Measurements from ENCODE around the gene EML6. TPM values are rescaled to one million over a fixed set of nuclear protein-coding genes. Genes with fewer than 3 reads are reported as not detected.
A peak's percentile ranks its signal among the peaks of the same experiment; 100 is the strongest.
"Not testable (repeated sequence)": the region's sequence is repeated elsewhere in the genome, so short reads cannot be mapped to it uniquely, and the experiment has no call there.

EML6 gene
- total RNA-seq, 6 donors from 2014 or later = 1.5 to 7.3 (median 4.0) TPM

DNA sequence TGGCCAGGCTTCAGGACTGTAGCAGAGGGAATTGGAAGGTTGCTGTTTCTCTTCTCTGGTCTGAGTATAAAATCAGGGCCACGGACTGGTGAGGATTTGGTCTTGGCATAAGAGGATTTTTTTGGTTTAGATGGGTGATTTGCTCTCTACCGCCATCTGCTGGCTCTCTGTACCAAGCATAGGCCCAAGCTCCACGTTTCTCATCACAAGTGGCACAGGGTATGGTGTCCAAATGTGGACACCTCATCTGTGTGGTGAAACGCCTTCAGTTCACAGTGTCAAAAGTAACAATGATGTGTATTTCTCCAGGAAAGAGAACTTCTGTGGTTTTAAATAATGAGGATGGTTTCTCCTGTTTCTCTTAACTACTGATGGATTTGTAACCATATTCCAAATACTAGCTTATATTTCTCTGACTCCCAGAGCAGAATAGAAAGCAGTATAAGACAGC lies 115.1 kb downstream of the EML6 start:
- no peak overlapping the region for H3K27ac ChIP-seq
- H3K27me3 ChIP-seq = no peaks in the 10 kb centered on the region
- ATAC-seq (ENCODE audit: low FRiP score in 2 of 2) (peak; percentile 80 to 91), DNase-seq (peak in 1 of 2 donors; percentile 53)
- no peaks in the 10 kb centered on the region for H3K36me3 ChIP-seq
- no peaks in the 10 kb centered on the region for H3K9me3 ChIP-seq
- whole genome bisulfite sequencing, 2 donors = 7 to 9% methylated on average over 4 of the region's 4 CpGs
- no peak overlapping the region for H3K4me3 ChIP-seq
- no peaks in the 10 kb centered on the region for H3K4me1 ChIP-seq
- TF ChIP-seq, protein P1, sequence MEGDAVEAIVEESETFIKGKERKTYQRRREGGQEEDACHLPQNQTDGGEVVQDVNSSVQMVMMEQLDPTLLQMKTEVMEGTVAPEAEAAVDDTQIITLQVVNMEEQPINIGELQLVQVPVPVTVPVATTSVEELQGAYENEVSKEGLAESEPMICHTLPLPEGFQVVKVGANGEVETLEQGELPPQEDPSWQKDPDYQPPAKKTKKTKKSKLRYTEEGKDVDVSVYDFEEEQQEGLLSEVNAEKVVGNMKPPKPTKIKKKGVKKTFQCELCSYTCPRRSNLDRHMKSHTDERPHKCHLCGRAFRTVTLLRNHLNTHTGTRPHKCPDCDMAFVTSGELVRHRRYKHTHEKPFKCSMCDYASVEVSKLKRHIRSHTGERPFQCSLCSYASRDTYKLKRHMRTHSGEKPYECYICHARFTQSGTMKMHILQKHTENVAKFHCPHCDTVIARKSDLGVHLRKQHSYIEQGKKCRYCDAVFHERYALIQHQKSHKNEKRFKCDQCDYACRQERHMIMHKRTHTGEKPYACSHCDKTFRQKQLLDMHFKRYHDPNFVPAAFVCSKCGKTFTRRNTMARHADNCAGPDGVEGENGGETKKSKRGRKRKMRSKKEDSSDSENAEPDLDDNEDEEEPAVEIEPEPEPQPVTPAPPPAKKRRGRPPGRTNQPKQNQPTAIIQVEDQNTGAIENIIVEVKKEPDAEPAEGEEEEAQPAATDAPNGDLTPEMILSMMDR (IDR thresholded peaks at IDR 0.05) = peak; percentile 57 to 84 (median 76)
- TF ChIP-seq POLR2AphosphoS5 (IDR thresholded peaks at IDR 0.05) = no peak

GRCh38 chr2:54839461-54840255 lies 116.2 kb downstream of the EML6 start:
- H3K4me1 ChIP-seq = no peaks in the 10 kb centered on the region
- H3K4me3 ChIP-seq = no peak overlapping the region
- ATAC-seq (ENCODE audit: low FRiP score in 2 of 2) (no peak), DNase-seq (no peak)
- H3K36me3 ChIP-seq = no peaks in the 10 kb centered on the region
- H3K27ac ChIP-seq = no peak overlapping the region
- H3K9me3 ChIP-seq = no peaks in the 10 kb centered on the region
- H3K27me3 ChIP-seq = no peaks in the 10 kb centered on the region
- 65 to 72% methylated on average over 6 of the region's 6 CpGs for WGBS, 2 donors
- TF ChIP-seq POLR2AphosphoS5 (IDR thresholded peaks at IDR 0.05) (no peak), EP300 (IDR thresholded peaks at IDR 0.05) (no peak), POLR2A (IDR thresholded peaks at IDR 0.05) (no peak)
- TF ChIP-seq, protein P1 (IDR thresholded peaks at IDR 0.05) = no peak

- H3K9me3 ChIP-seq = no peaks in the 10 kb centered on the region
- no peak overlapping the region for H3K27ac ChIP-seq
- no peaks in the 10 kb centered on the region for H3K27me3 ChIP-seq
- DNase-seq (no peak), ATAC-seq (ENCODE audit: low FRiP score in 2 of 2) (no peak)
- H3K36me3 ChIP-seq = no peaks in the 10 kb centered on the region
- TF ChIP-seq EP300 (IDR thresholded peaks at IDR 0.05) (no peak), POLR2A (IDR thresholded peaks at IDR 0.05) (no peak), POLR2AphosphoS5 (IDR thresholded peaks at IDR 0.05) (no peak)
- WGBS, 2 donors = 76 to 79% methylated on average over 7 of the region's 7 CpGs
- H3K4me3 ChIP-seq = no peak overlapping the region
- H3K4me1 ChIP-seq = no peaks in the 10 kb centered on the region
Measured at GRCh38 chr2:54840559-54841468, 117.4 kb downstream of the EML6 start.

GRCh38 chr2:54841500-54841899 lies 118.0 kb downstream of the EML6 start:
- H3K27ac ChIP-seq; ATAC-seq (ENCODE audit: low FRiP score in 2 of 2); H3K36me3 ChIP-seq; DNase-seq; H3K27me3 ChIP-seq; H3K4me1 ChIP-seq; H3K4me3 ChIP-seq; H3K9me3 ChIP-seq: not testable (repeated sequence)
- 96% methylated on average over 10 of the region's 10 CpGs for WGBS, 2 donors

DNA sequence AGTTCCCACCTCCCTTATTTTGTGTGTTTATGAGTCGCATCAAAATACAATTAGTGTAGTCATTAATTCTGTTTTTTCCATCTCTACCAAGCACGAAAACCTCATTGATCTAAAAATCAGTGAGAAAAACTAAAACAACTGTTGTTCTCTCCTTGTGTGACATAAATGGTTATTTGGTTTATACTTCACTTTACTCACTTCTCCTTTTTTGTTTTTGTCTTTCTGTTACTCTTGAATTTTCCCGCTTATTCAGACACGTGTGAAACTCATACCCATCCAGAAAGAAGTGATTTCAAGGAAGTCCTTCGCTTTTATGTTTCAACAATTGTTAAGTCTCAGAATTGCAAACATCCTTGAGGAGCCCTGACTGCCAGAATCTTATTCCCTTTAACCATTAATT lies 121.6 kb downstream of the EML6 start:
- Histone ChIP-seq H3K27ac (no peak overlapping the region), H3K4me1 (no peaks in the 10 kb centered on the region), H3K27me3 (no peaks in the 10 kb centered on the region), H3K9me3 (no peaks in the 10 kb centered on the region), H3K4me3 (no peak overlapping the region), H3K36me3 (no peaks in the 10 kb centered on the region)
- 57 to 61% methylated on average over 5 of the region's 5 CpGs for WGBS, 2 donors
- TF ChIP-seq EP300 (IDR thresholded peaks at IDR 0.05) (no peak), POLR2A (IDR thresholded peaks at IDR 0.05) (no peak), POLR2AphosphoS5 (IDR thresholded peaks at IDR 0.05) (no peak)
- TF ChIP-seq, protein P1 (IDR thresholded peaks at IDR 0.05) = no peak
- DNase-seq = no peak
- ATAC-seq (ENCODE audit: low FRiP score in 2 of 2) = no peak

Measured in upper lobe of left lung (tissue), 6 donors.